ENCODE results near the gene ARHGAP23. TPM values are rescaled to one million over a fixed set of nuclear protein-coding genes. Genes with fewer than 3 reads are reported as not detected.
"Not testable (repeated sequence)": the region's sequence is repeated elsewhere in the genome, so short reads cannot be mapped to it uniquely, and the experiment has no call there.

The ARHGAP23 gene
- total RNA-seq, 3 donors from 2014 or later, result 6.1 to 44.6 (median 12.6) TPM

GRCh38 chr17:38491346-38492066, 63.2 kb downstream of the ARHGAP23 start:
- not testable (repeated sequence) for H3K4me1 ChIP-seq (ENCODE audit: low read depth); DNase-seq; ATAC-seq; H3K36me3 ChIP-seq (ENCODE audit: low read depth); H3K9me3 ChIP-seq; H3K4me3 ChIP-seq
- intact Hi-C loops (cut with DNase I, micrococcal nuclease), result loop anchor here in 1 of 2 donors (10.0 kb wide), 1 partner anchor 173 kb away; no protein-coding TSS in a partner anchor

GRCh38 chr17:38492067-38493040, 64.1 kb downstream of the ARHGAP23 start:
- peak; percentile 31 for TF ChIP-seq CTCF (IDR thresholded peaks at IDR 0.05)
- ATAC-seq, result peak; percentile 92

GRCh38 chr17:38494152-38494551, 65.9 kb downstream of the ARHGAP23 start:
- ATAC-seq; H3K4me3 ChIP-seq; DNase-seq; H3K36me3 ChIP-seq (ENCODE audit: low read depth); H3K4me1 ChIP-seq (ENCODE audit: low read depth); H3K9me3 ChIP-seq: not testable (repeated sequence)
- intact Hi-C loops (cut with DNase I, micrococcal nuclease), result loop anchor here in 1 of 2 donors (10.0 kb wide), 1 partner anchor 171 kb away; no protein-coding TSS in a partner anchor

More at GRCh38 chr17:38492067-38493040, 64.1 kb downstream of the ARHGAP23 start:
- H3K9me3 ChIP-seq; H3K4me3 ChIP-seq; H3K4me1 ChIP-seq (ENCODE audit: low read depth); H3K36me3 ChIP-seq (ENCODE audit: low read depth): not testable (repeated sequence)
- intact Hi-C loops (cut with DNase I, micrococcal nuclease), result loop anchor here in 1 of 2 donors (10.0 kb wide), 1 partner anchor 172 kb away; no protein-coding TSS in a partner anchor
- DNase-seq, result peak; percentile 91 to 98 (median 96)

GRCh38 chr17:38497656-38498055, 69.4 kb downstream of the ARHGAP23 start:
- not testable (repeated sequence) for H3K9me3 ChIP-seq; ATAC-seq; H3K4me1 ChIP-seq (ENCODE audit: low read depth); H3K36me3 ChIP-seq (ENCODE audit: low read depth); H3K4me3 ChIP-seq; DNase-seq
- intact Hi-C loops (cut with DNase I, micrococcal nuclease), result loop anchor here in 1 of 2 donors (10.0 kb wide), 1 partner anchor 167 kb away; no protein-coding TSS in a partner anchor

- TF ChIP-seq CTCF (IDR thresholded peaks at IDR 0.05), result no peak
- Histone ChIP-seq H3K4me1 (ENCODE audit: low read depth) (no peaks in the 10 kb centered on the region), H3K36me3 (ENCODE audit: low read depth) (no peaks in the 10 kb centered on the region), H3K9me3 (no peaks in the 10 kb centered on the region), H3K4me3 (no peak overlapping the region)
- intact Hi-C loops (cut with DNase I, micrococcal nuclease), result loop anchor here in 1 of 2 donors (10.0 kb wide), 1 partner anchor 166 kb away; no protein-coding TSS in a partner anchor
- DNase-seq (no peak), ATAC-seq (no peak)
Observed at GRCh38 chr17:38498353-38498752, 70.1 kb downstream of the ARHGAP23 start.

GRCh38 chr17:38499230-38499629, 71.0 kb downstream of the ARHGAP23 start:
- not testable (repeated sequence) for ATAC-seq; H3K4me1 ChIP-seq (ENCODE audit: low read depth); H3K9me3 ChIP-seq; H3K36me3 ChIP-seq (ENCODE audit: low read depth); H3K4me3 ChIP-seq; DNase-seq
- intact Hi-C loops (cut with DNase I, micrococcal nuclease), result loop anchor here in 1 of 2 donors (10.0 kb wide), 1 partner anchor 166 kb away; no protein-coding TSS in a partner anchor

GRCh38 chr17:38501718-38502117, 73.5 kb downstream of the ARHGAP23 start:
- ATAC-seq; DNase-seq; H3K36me3 ChIP-seq (ENCODE audit: low read depth); H3K4me3 ChIP-seq; intact Hi-C loops (cut with DNase I, micrococcal nuclease); H3K9me3 ChIP-seq; H3K4me1 ChIP-seq (ENCODE audit: low read depth): not testable (repeated sequence)

GRCh38 chr17:38503286-38503913, 75.1 kb downstream of the ARHGAP23 start:
- H3K4me1 ChIP-seq (ENCODE audit: low read depth); intact Hi-C loops (cut with DNase I, micrococcal nuclease); DNase-seq; H3K36me3 ChIP-seq (ENCODE audit: low read depth); ATAC-seq; H3K9me3 ChIP-seq; H3K4me3 ChIP-seq: not testable (repeated sequence)

Measured in mucosa of descending colon (tissue), 3 donors.